WTC11 (cell line): ENCODE measurements around the gene METAP1. TPM values are rescaled to one million over a fixed set of nuclear protein-coding genes. Genes with fewer than 3 reads are reported as not detected.
"Not testable (repeated sequence)": the region's sequence is repeated elsewhere in the genome, so short reads cannot be mapped to it uniquely, and the experiment has no call there.

Experiments
- ATAC-seq: fragments of 200-7000 bp; cut with Tn5 transposase; 2 replicates; pipeline ENCODE4 v1.10.0; 2021; ENCODE audit warnings: mild to moderate bottlenecking, moderate library complexity
- CTCF ChIA-PET: fragments of 300-600 bp; sonication (Branson Sonifier 250); formaldehyde crosslinking; loops from one replicate; lab custom pipeline; 2021; ENCODE audit warnings: antibody characterized with exemption; lab: Charles Lee
- POLR2A ChIA-PET: fragments of 350-600 bp; sonication (Branson Sonifier 250); formaldehyde crosslinking; loops from one replicate; lab custom pipeline; 2021; ENCODE audit warnings: antibody characterized with exemption; lab: Charles Lee
- DNase-seq: peaks from one replicate; pipeline ENCODE4 v3.0.0; 2021; ENCODE audit warnings: low spot score
- H3K27ac Mint-ChIP-seq: 2 replicates; pipeline ENCODE4 v1.8.0; 2021; ENCODE audit warnings: mixed read lengths
- H3K27me3 Mint-ChIP-seq: 2 replicates; pipeline ENCODE4 v1.8.0; 2021; ENCODE audit warnings: low read depth, mild to moderate bottlenecking, moderate library complexity, mixed read lengths
- H3K36me3 Mint-ChIP-seq: 2 replicates; pipeline ENCODE4 v1.8.0; 2021; ENCODE audit warnings: mixed read lengths
- H3K4me1 Mint-ChIP-seq: 2 replicates; pipeline ENCODE4 v1.8.0; 2022; ENCODE audit warnings: mixed read lengths
- H3K4me3 Mint-ChIP-seq: 2 replicates; pipeline ENCODE4 v1.8.0; 2021; ENCODE audit warnings: mild to moderate bottlenecking, moderate library complexity, mixed read lengths
- H3K9me3 Mint-ChIP-seq: 2 replicates; pipeline ENCODE4 v1.8.0; 2021; ENCODE audit warnings: mixed read lengths
- ARID4B ChIP-seq: sonication (generic); formaldehyde crosslinking; IDR thresholded peaks from 2 replicates; pipeline ENCODE4 v1.8.0; 2023; ENCODE audit warnings: missing genetic modification reagents, mild to moderate bottlenecking, borderline replicate concordance
- ATF2 ChIP-seq: sonication (generic); formaldehyde crosslinking; IDR thresholded peaks from 2 replicates; pipeline ENCODE4 v1.8.1; 2022; ENCODE audit warnings: low read depth, missing genetic modification reagents, borderline replicate concordance
- ATF3 ChIP-seq: sonication (generic); formaldehyde crosslinking; conservative IDR thresholded peaks from 2 replicates; pipeline ENCODE4 v1.8.1; 2022; ENCODE audit warnings: mild to moderate bottlenecking, missing genetic modification reagents
- CREM ChIP-seq: sonication (generic); formaldehyde crosslinking; IDR thresholded peaks from 2 replicates; pipeline ENCODE4 v1.8.1; 2022; ENCODE audit warnings: mild to moderate bottlenecking, missing genetic modification reagents, moderate library complexity
- CTCF ChIP-seq: fragments of 200-600 bp; IDR thresholded peaks from 2 replicates; pipeline ENCODE4 v1.8.0; 2022; ENCODE audit warnings: antibody characterized with exemption
- E2F1 ChIP-seq: sonication (generic); formaldehyde crosslinking; IDR thresholded peaks from 2 replicates; pipeline ENCODE4 v1.8.0; 2022; ENCODE audit warnings: mild to moderate bottlenecking, missing genetic modification reagents
- ESRRA ChIP-seq: sonication (generic); formaldehyde crosslinking; IDR thresholded peaks from 2 replicates; pipeline ENCODE4 v1.8.1; 2022; ENCODE audit warnings: mild to moderate bottlenecking, missing genetic modification reagents, borderline replicate concordance
- MXD4 ChIP-seq: fragments of 250-450 bp; sonication (Bioruptor Pico); IDR thresholded peaks from 2 replicates; pipeline ENCODE4 v1.8.0; 2021; ENCODE audit warnings: mild to moderate bottlenecking, moderate library complexity, borderline replicate concordance
- OVOL2 ChIP-seq: fragments of 250-450 bp; sonication (Bioruptor Pico); IDR thresholded peaks from 2 replicates; pipeline ENCODE4 v1.9.0; 2021; ENCODE audit warnings: mild to moderate bottlenecking, borderline replicate concordance
- PRRX2 ChIP-seq: fragments of 250-450 bp; sonication (Bioruptor Pico); IDR thresholded peaks from 2 replicates; pipeline ENCODE4 v1.8.0; 2021; ENCODE audit warnings: mild to moderate bottlenecking
- total RNA-seq: library from RNA; stranded (reverse); gene quantifications from 3 replicates; pipeline ENCODE4 v1.2.3, GENCODE V29; 2021
- TF ChIP-seq, protein P1 (sequence below): sonication (generic); formaldehyde crosslinking; IDR thresholded peaks from 2 replicates; pipeline ENCODE4 v1.8.1; 2022; ENCODE audit warnings: mild to moderate bottlenecking, moderate library complexity, missing genetic modification reagents
- TF ChIP-seq, protein P2 (sequence below): fragments of 250-450 bp; sonication (Bioruptor Pico); IDR thresholded peaks from 2 replicates; pipeline ENCODE4 v2.1.2; 2022; ENCODE audit warnings: mild to moderate bottlenecking, moderate library complexity

METAP1 gene
- total RNA-seq, 1 experiment from 2014 or later, result 102 TPM

GRCh38 chr4:99103166-99103565, 107.6 kb downstream of the METAP1 start:
- Mint-ChIP-seq H3K27me3 (peaks cover 2% of the 10 kb centered on the region; the same call in 1 of the 2 replicates), H3K27ac (no peak overlapping the region), H3K36me3 (peaks cover 20% of the 10 kb centered on the region), H3K4me3 (no peak overlapping the region), H3K4me1 (peaks cover 9% of the 10 kb centered on the region), H3K9me3 (peaks cover 22% of the 10 kb centered on the region)
- no peak for DNase-seq
- POLR2A ChIA-PET, result no interaction called here
- ATAC-seq, result no peak
- CTCF ChIA-PET, result no interaction called here
- TF ChIP-seq E2F1 (CRISPR knock-in tag) (no peak), ARID4B (CRISPR knock-in tag) (no peak), CREM (no peak), ESRRA (CRISPR knock-in tag) (no peak), ATF3 (no peak), MXD4 (no peak), ATF2 (CRISPR knock-in tag) (no peak), PRRX2 (CRISPR knock-in tag) (no peak), OVOL2 (CRISPR knock-in tag) (no peak), CTCF (no peak)
- TF ChIP-seq, protein P1, sequence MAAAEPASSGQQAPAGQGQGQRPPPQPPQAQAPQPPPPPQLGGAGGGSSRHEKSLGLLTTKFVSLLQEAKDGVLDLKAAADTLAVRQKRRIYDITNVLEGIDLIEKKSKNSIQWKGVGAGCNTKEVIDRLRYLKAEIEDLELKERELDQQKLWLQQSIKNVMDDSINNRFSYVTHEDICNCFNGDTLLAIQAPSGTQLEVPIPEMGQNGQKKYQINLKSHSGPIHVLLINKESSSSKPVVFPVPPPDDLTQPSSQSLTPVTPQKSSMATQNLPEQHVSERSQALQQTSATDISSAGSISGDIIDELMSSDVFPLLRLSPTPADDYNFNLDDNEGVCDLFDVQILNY (CRISPR knock-in tag), result no peak
- TF ChIP-seq, protein P2, sequence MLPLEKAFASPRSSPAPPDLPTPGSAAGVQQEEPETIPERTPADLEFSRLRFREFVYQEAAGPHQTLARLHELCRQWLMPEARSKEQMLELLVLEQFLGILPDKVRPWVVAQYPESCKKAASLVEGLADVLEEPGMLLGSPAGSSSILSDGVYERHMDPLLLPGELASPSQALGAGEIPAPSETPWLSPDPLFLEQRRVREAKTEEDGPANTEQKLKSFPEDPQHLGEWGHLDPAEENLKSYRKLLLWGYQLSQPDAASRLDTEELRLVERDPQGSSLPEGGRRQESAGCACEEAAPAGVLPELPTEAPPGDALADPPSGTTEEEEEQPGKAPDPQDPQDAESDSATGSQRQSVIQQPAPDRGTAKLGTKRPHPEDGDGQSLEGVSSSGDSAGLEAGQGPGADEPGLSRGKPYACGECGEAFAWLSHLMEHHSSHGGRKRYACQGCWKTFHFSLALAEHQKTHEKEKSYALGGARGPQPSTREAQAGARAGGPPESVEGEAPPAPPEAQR (CRISPR knock-in tag), result no peak

DNA sequence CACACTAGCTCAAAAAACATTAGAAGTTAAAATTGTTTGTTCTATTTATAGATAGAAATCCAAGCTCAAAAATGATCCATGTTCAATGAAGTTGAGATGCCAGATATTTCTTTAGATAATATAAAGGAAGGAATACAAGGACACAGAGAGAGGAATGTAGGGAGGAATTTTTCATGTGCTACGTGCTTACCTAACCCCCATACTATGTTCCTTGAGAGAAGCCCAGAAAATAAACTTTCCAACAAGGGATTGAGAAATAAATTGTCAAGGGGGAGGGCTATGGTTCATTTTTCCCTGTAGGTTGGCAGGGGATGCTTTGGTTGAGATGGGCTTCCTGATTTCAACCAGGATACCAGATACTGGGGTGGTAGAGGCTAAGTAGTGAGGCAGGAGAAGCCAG, 108.6 kb downstream of the METAP1 start:
- H3K9me3 Mint-ChIP-seq, result peaks cover 20% of the 10 kb centered on the region
- H3K4me1 Mint-ChIP-seq, result peaks cover 9% of the 10 kb centered on the region
- H3K27ac Mint-ChIP-seq, result no peak overlapping the region
- no peak for ATAC-seq
- no peak overlapping the region for H3K4me3 Mint-ChIP-seq
- no peak for DNase-seq
- ChIA-PET POLR2A (no interaction called here), CTCF (no interaction called here)
- TF ChIP-seq ATF3, result no peak
- H3K27me3 Mint-ChIP-seq, result no peaks in the 10 kb centered on the region; the same call in 1 of the 2 replicates
- H3K36me3 Mint-ChIP-seq, result peaks cover 15% of the 10 kb centered on the region

- peaks cover 12% of the 10 kb centered on the region for H3K9me3 Mint-ChIP-seq
- H3K27ac Mint-ChIP-seq, ATAC-seq, H3K4me3 Mint-ChIP-seq, H3K27me3 Mint-ChIP-seq, POLR2A ChIA-PET, H3K4me1 Mint-ChIP-seq, H3K36me3 Mint-ChIP-seq, CTCF ChIA-PET, DNase-seq: not testable (repeated sequence)
Observed at GRCh38 chr4:99109286-99109685, 113.8 kb downstream of the METAP1 start.
